Measurements from ENCODE around the gene GPR83.

GRCh38 chr11:94401773-94402265, 600 bp upstream of the GPR83 start:
- TF ChIP-seq CTCF (conservative IDR thresholded peaks at IDR 0.05; ENCODE audit: low read length) = no peak
- no peak for TF ChIP-seq EZH2phosphoT487 (IDR thresholded peaks at IDR 0.05; ENCODE audit: borderline replicate concordance, low read depth, low read length)
